HG02885 (cell line): ENCODE data around the gene LITAFD.
"Not testable (repeated sequence)": the region's sequence is repeated elsewhere in the genome, so short reads cannot be mapped to it uniquely, and the experiment has no call there.

Experiments used
- ATAC-seq: cut with Tn5 transposase; IDR thresholded peaks from one replicate; pipeline ENCODE4 v1.9.1; 2021; ENCODE audit warnings: mild to moderate bottlenecking; ENCODE audit not compliant: unreplicated experiment, poor library complexity

The LITAFD gene

GRCh38 chr16:8869212-8869987, 12.8 kb upstream of the LITAFD start:
- no peak for ATAC-seq

GRCh38 chr16:8869988-8870241, 12.2 kb upstream of the LITAFD start:
- ATAC-seq, result not testable (repeated sequence)

- ATAC-seq, result no peak
These were observed 10.1 kb upstream of the LITAFD start for GRCh38 chr16:8872071-8872470.

GRCh38 chr16:8872967-8873865, 8.9 kb upstream of the LITAFD start:
- no peak for ATAC-seq

GRCh38 chr16:8873866-8874195, 8.3 kb upstream of the LITAFD start:
- ATAC-seq, result not testable (repeated sequence)

GRCh38 chr16:8874388-8874787, 7.8 kb upstream of the LITAFD start:
- no peak for ATAC-seq

- ATAC-seq, result not testable (repeated sequence)
These were observed 6.8 kb upstream of the LITAFD start for GRCh38 chr16:8875317-8875716.

GRCh38 chr16:8877894-8878522, 4.1 kb upstream of the LITAFD start:
- no peak for ATAC-seq

- ATAC-seq, result no peak
These were observed 3.6 kb upstream of the LITAFD start for GRCh38 chr16:8878523-8878911.

- no peak for ATAC-seq
These were observed 1.2 kb upstream of the LITAFD start for GRCh38 chr16:8880839-8881510.

- ATAC-seq, result no peak
These were observed 700 bp downstream of the LITAFD start for GRCh38 chr16:8882725-8883377.

GRCh38 chr16:8885674-8886592, 3.8 kb downstream of the LITAFD start:
- ATAC-seq, result no peak

- no peak for ATAC-seq
These were observed 4.7 kb downstream of the LITAFD start for GRCh38 chr16:8886593-8887430.

- ATAC-seq, result no peak
These were observed 5.2 kb downstream of the LITAFD start for GRCh38 chr16:8887431-8887765.

- ATAC-seq, result no peak
These were observed 5.9 kb downstream of the LITAFD start for GRCh38 chr16:8887952-8888560.

GRCh38 chr16:8888951-8889892, 7.1 kb downstream of the LITAFD start:
- no peak for ATAC-seq

- no peak for ATAC-seq
These were observed 7.9 kb downstream of the LITAFD start for GRCh38 chr16:8889893-8890548.
